Tibial nerve (tissue), 4 donors: ENCODE results near the gene SON. TPM values are rescaled to one million over a fixed set of nuclear protein-coding genes. Genes with fewer than 3 reads are reported as not detected.
"Not testable (repeated sequence)": the region's sequence is repeated elsewhere in the genome, so short reads cannot be mapped to it uniquely, and the experiment has no call there.

Source experiments
- DNase-seq, 2 donors: peaks; one replicate each; pipeline ENCODE4 v3.0.0-alpha.2; 2019; ENCODE audit warnings: low spot score in 2 of 2
- H3K27ac ChIP-seq, 4 donors: fragments of 200-600 bp; sonication (generic) in 3 of 4; one replicate each; pipeline ENCODE4 v1.5.1; 2017 to 2019; ENCODE audit warnings: mild to moderate bottlenecking in 1 of 4
- H3K27me3 ChIP-seq, 2 donors: fragments of 200-600 bp; sonication (generic) in 1 of 2; one replicate each; pipeline versions ENCODE4 v1.5.1 to v1.6.0; 2017 to 2019
- H3K36me3 ChIP-seq, 3 donors: fragments of 200-600 bp; sonication (generic); one replicate each; pipeline ENCODE4 v1.5.1; 2018 to 2019
- H3K4me1 ChIP-seq, 4 donors: fragments of 200-600 bp; sonication (generic) in 3 of 4; one replicate each; pipeline ENCODE4 v1.5.1; 2017 to 2019
- H3K4me3 ChIP-seq, 4 donors: fragments of 200-600 bp; sonication (generic) in 3 of 4; one replicate each; pipeline ENCODE4 v1.5.1; 2017 to 2019; ENCODE audit warnings: mild to moderate bottlenecking in 1 of 4, moderate library complexity in 1 of 4
- H3K9me3 ChIP-seq, 4 donors: fragments of 200-600 bp; sonication (generic) in 3 of 4; one replicate each; pipeline ENCODE4 v1.5.1; 2017 to 2019
- CTCF ChIP-seq, 5 experiments: fragments of 200-600 bp in 3 of 5; fragments of 450-650 bp in 2 of 5; sonication (generic) in 3 of 5; IDR thresholded peaks; one replicate each; pipeline ENCODE4 v1.5.1; 2016 to 2019; ENCODE audit warnings: antibody characterized with exemption in 5 of 5, mild to moderate bottlenecking in 3 of 5, moderate library complexity in 2 of 5
- EP300 ChIP-seq, 2 donors: sonication (generic); formaldehyde crosslinking; IDR thresholded peaks; one replicate each; pipeline ENCODE4 v1.6.1; 2017; ENCODE audit warnings: antibody characterized with exemption in 2 of 2, mild to moderate bottlenecking in 1 of 2
- POLR2A ChIP-seq, 2 donors: fragments of 450-650 bp; IDR thresholded peaks; one replicate each; pipeline ENCODE4 v1.6.1; 2017; ENCODE audit warnings: antibody characterized with exemption in 2 of 2, mild to moderate bottlenecking in 2 of 2, moderate library complexity in 2 of 2
- WGBS, 2 donors: methylation state at CpG; one replicate each; pipeline ENCODE4 v1.1.5; 2018; 5-methylcytosine and 5-hydroxymethylcytosine counted together
- total RNA-seq, 4 donors: library from RNA; depleted of rRNA; stranded (reverse); fragments of >200 nt; gene quantifications; one replicate each; pipeline ENCODE4 v1.1.0, GENCODE V29; 2016

SON gene
- total RNA-seq, 4 donors from 2014 or later = 243 to 283 (median 271) TPM

- 88 to 92% methylated on average over 5 of the region's 5 CpGs for WGBS, 2 donors
- Histone ChIP-seq H3K4me3 (no peak overlapping the region), H3K4me1 (peaks cover 0 to 28% (median 0%) of the 10 kb centered on the region in 4 donors), H3K36me3 (peaks cover 1 to 69% (median 6%) of the 10 kb centered on the region in 3 donors), H3K9me3 (no peaks in the 10 kb centered on the region), H3K27ac (no peak overlapping the region), H3K27me3 (no peaks in the 10 kb centered on the region)
- DNase-seq = no peak
- TF ChIP-seq EP300 (IDR thresholded peaks at IDR 0.05) = no peak
- TF ChIP-seq CTCF (IDR thresholded peaks at IDR 0.05) = no peak
Observed at GRCh38 chr21:33569991-33570390, 27.2 kb downstream of the SON start.

GRCh38 chr21:33572350-33572749 is 29.5 kb downstream of the SON start:
- no peak for DNase-seq
- 13 to 20% methylated on average over 3 of the region's 3 CpGs for WGBS, 2 donors
- peaks cover 0 to 26% (median 0%) of the 10 kb centered on the region in 4 donors for H3K4me1 ChIP-seq
- H3K9me3 ChIP-seq = no peaks in the 10 kb centered on the region
- H3K27me3 ChIP-seq = no peaks in the 10 kb centered on the region
- H3K36me3 ChIP-seq = peaks cover 2 to 86% (median 6%) of the 10 kb centered on the region in 3 donors
- H3K4me3 ChIP-seq = no peak overlapping the region
- peak overlapping the region in 1 of 4 donors; percentile 10 for H3K27ac ChIP-seq
- no peak for TF ChIP-seq POLR2A (IDR thresholded peaks at IDR 0.05)
- no peak for TF ChIP-seq EP300 (IDR thresholded peaks at IDR 0.05)
- no peak for TF ChIP-seq CTCF (IDR thresholded peaks at IDR 0.05)

- not testable (repeated sequence) for H3K27ac ChIP-seq, DNase-seq, H3K9me3 ChIP-seq, H3K27me3 ChIP-seq, H3K4me3 ChIP-seq
- Histone ChIP-seq H3K4me1 (peaks cover 0 to 12% (median 0%) of the 10 kb centered on the region in 4 donors), H3K36me3 (peaks cover 0 to 69% (median 2%) of the 10 kb centered on the region in 3 donors)
- 62 to 73% methylated on average over 2 of the region's 2 CpGs for WGBS, 2 donors
Observed at GRCh38 chr21:33576741-33577141, 33.9 kb downstream of the SON start.

- no peak for TF ChIP-seq CTCF (IDR thresholded peaks at IDR 0.05)
- no peak for TF ChIP-seq EP300 (IDR thresholded peaks at IDR 0.05)
- no peak for TF ChIP-seq POLR2A (IDR thresholded peaks at IDR 0.05)
- H3K27ac ChIP-seq = no peak overlapping the region
- no peaks in the 10 kb centered on the region for H3K4me1 ChIP-seq
- WGBS, 2 donors = 72 to 89% methylated on average over 2 of the region's 2 CpGs
- no peak for DNase-seq
- H3K36me3 ChIP-seq = peaks cover 0 to 66% (median 2%) of the 10 kb centered on the region in 3 donors
- H3K9me3 ChIP-seq = no peaks in the 10 kb centered on the region
- H3K27me3 ChIP-seq = no peaks in the 10 kb centered on the region
- no peak overlapping the region for H3K4me3 ChIP-seq
Observed at GRCh38 chr21:33578214-33578613, 35.4 kb downstream of the SON start.

- no peaks in the 10 kb centered on the region for H3K9me3 ChIP-seq
- WGBS, 2 donors = 85 to 88% methylated on average over 7 of the region's 7 CpGs
- DNase-seq = no peak
- no peak overlapping the region for H3K27ac ChIP-seq
- H3K4me1 ChIP-seq = no peaks in the 10 kb centered on the region
- peaks cover 0 to 57% (median 2%) of the 10 kb centered on the region in 3 donors for H3K36me3 ChIP-seq
- no peak overlapping the region for H3K4me3 ChIP-seq
- no peaks in the 10 kb centered on the region for H3K27me3 ChIP-seq
- TF ChIP-seq EP300 (IDR thresholded peaks at IDR 0.05) (no peak), POLR2A (IDR thresholded peaks at IDR 0.05) (no peak), CTCF (IDR thresholded peaks at IDR 0.05) (no peak)
Observed at GRCh38 chr21:33578959-33579542, 36.2 kb downstream of the SON start.
